Activated naive CD4-positive, alpha-beta T cell treated with anti-CD3 and anti-CD28 coated beads for 36 hours (primary cell): Measurements from ENCODE around the gene TSPAN16. TPM values are rescaled to one million over a fixed set of nuclear protein-coding genes. Genes with fewer than 3 reads are reported as not detected.
A peak's percentile ranks its signal among the peaks of the same experiment; 100 is the strongest.

Experiments used
- CTCF ChIA-PET: fragments of 350-600 bp; sonication (Branson Sonifier 250); formaldehyde crosslinking; loops from one replicate; lab custom pipeline; 2021; ENCODE audit warnings: antibody characterized with exemption; lab: Charles Lee
- DNase-seq: peaks from one replicate; pipeline ENCODE4 v3.0.0-alpha.2; 2020
- H3K27ac Mint-ChIP-seq: one replicate; pipeline ENCODE4 v1.8.0; 2021; ENCODE audit warnings: mild to moderate bottlenecking, mixed read lengths
- H3K27me3 Mint-ChIP-seq: one replicate; pipeline ENCODE4 v1.8.0; 2021; ENCODE audit warnings: low read depth, mixed read lengths
- H3K36me3 Mint-ChIP-seq: one replicate; pipeline ENCODE4 v1.8.0; 2021; ENCODE audit warnings: low read depth, mixed read lengths
- H3K4me1 Mint-ChIP-seq: one replicate; pipeline ENCODE4 v1.8.0; 2021; ENCODE audit warnings: low read depth, mixed read lengths
- H3K4me3 Mint-ChIP-seq: one replicate; pipeline ENCODE4 v1.8.0; 2021; ENCODE audit warnings: mild to moderate bottlenecking, moderate library complexity, mixed read lengths
- H3K9me3 Mint-ChIP-seq: one replicate; pipeline ENCODE4 v1.8.0; 2021; ENCODE audit warnings: mixed read lengths
- intact Hi-C: fragments of 100-400 bp; cut with micrococcal nuclease; formaldehyde crosslinking; loops from one replicate; pipeline ENCODE4 v1.15.1; 2023
- total RNA-seq, 2 experiments: library from RNA; stranded (reverse); gene quantifications; one replicate each; pipeline ENCODE4 v1.2.3, GENCODE V29; 2021

Gene TSPAN16
- not detected for total RNA-seq

GRCh38 chr19:11295665-11296245 is at the start of gene TSPAN16:
Gene TSPAN16 (plus strand): TSS chr19:11296160. CDS start chr19:11296298, 138 bp downstream.
- Mint-ChIP-seq H3K36me3 (no peaks in the 10 kb centered on the region), H3K27me3 (peaks cover 8% of the 10 kb centered on the region), H3K4me3 (no peak within 1 kb of the TSS), H3K4me1 (peaks cover 9% of the 10 kb centered on the region), H3K27ac (no peak within 1 kb of the TSS), H3K9me3 (no peaks in the 10 kb centered on the region)
- CTCF ChIA-PET, result interaction anchor here (0.5 to 0.7 kb wide), 3 partner anchors 86 to 383 kb away, joined by 3 read pairs; partner anchors contain the start of gene EPOR
- no peak for DNase-seq
- intact Hi-C loops, result no loop called here

GRCh38 chr19:11246941-11247340 is 49.0 kb upstream of the TSPAN16 start:
- no peaks in the 10 kb centered on the region for H3K9me3 Mint-ChIP-seq
- no peaks in the 10 kb centered on the region for H3K36me3 Mint-ChIP-seq
- no peak for DNase-seq
- CTCF ChIA-PET, result interaction anchor here (0.6 kb wide), 1 partner anchor 14 kb away, joined by 3 read pairs; no protein-coding TSS in a partner anchor
- H3K27ac Mint-ChIP-seq, result no peak overlapping the region
- peaks cover 5% of the 10 kb centered on the region for H3K4me1 Mint-ChIP-seq
- intact Hi-C loops, result no loop called here
- H3K4me3 Mint-ChIP-seq, result no peak overlapping the region
- peaks cover 3% of the 10 kb centered on the region for H3K27me3 Mint-ChIP-seq

- Mint-ChIP-seq H3K9me3 (no peaks in the 10 kb centered on the region), H3K36me3 (no peaks in the 10 kb centered on the region), H3K4me1 (peaks cover 5% of the 10 kb centered on the region), H3K27me3 (peaks cover 3% of the 10 kb centered on the region), H3K4me3 (no peak overlapping the region), H3K27ac (no peak overlapping the region)
- intact Hi-C loops, result no loop called here
- CTCF ChIA-PET, result no interaction called here
- DNase-seq, result no peak
Measured at GRCh38 chr19:11247391-11247790, 48.6 kb upstream of the TSPAN16 start.

- no peak for DNase-seq
- CTCF ChIA-PET, result no interaction called here
- Mint-ChIP-seq H3K27ac (no peak overlapping the region), H3K27me3 (no peaks in the 10 kb centered on the region), H3K36me3 (no peaks in the 10 kb centered on the region), H3K4me3 (no peak overlapping the region), H3K4me1 (peaks cover 5% of the 10 kb centered on the region), H3K9me3 (no peaks in the 10 kb centered on the region)
- intact Hi-C loops, result no loop called here
Measured at GRCh38 chr19:11247934-11248333, 48.0 kb upstream of the TSPAN16 start.

- H3K36me3 Mint-ChIP-seq, result no peaks in the 10 kb centered on the region
- CTCF ChIA-PET, result no interaction called here
- H3K4me3 Mint-ChIP-seq, result no peak overlapping the region
- no peaks in the 10 kb centered on the region for H3K9me3 Mint-ChIP-seq
- peaks cover under 1% of the 10 kb centered on the region for H3K4me1 Mint-ChIP-seq
- no peak overlapping the region for H3K27ac Mint-ChIP-seq
- no peak for DNase-seq
- no peaks in the 10 kb centered on the region for H3K27me3 Mint-ChIP-seq
- intact Hi-C loops, result no loop called here
Measured at GRCh38 chr19:11248852-11249251, 47.1 kb upstream of the TSPAN16 start.

- intact Hi-C loops, result no loop called here
- H3K9me3 Mint-ChIP-seq, result no peaks in the 10 kb centered on the region
- no peak for DNase-seq
- H3K36me3 Mint-ChIP-seq, result no peaks in the 10 kb centered on the region
- H3K4me3 Mint-ChIP-seq, result no peak overlapping the region
- H3K4me1 Mint-ChIP-seq, result no peaks in the 10 kb centered on the region
- no peaks in the 10 kb centered on the region for H3K27me3 Mint-ChIP-seq
- CTCF ChIA-PET, result interaction anchor here (0.7 kb wide), 1 partner anchor 9 kb away, joined by 3 read pairs; no protein-coding TSS in a partner anchor
- H3K27ac Mint-ChIP-seq, result no peak overlapping the region
Measured at GRCh38 chr19:11251217-11251616, 44.7 kb upstream of the TSPAN16 start.

GRCh38 chr19:11251650-11252314 is 44.2 kb upstream of the TSPAN16 start:
- Mint-ChIP-seq H3K27me3 (no peaks in the 10 kb centered on the region), H3K9me3 (no peaks in the 10 kb centered on the region), H3K4me1 (no peaks in the 10 kb centered on the region), H3K36me3 (no peaks in the 10 kb centered on the region), H3K27ac (no peak overlapping the region), H3K4me3 (no peak overlapping the region)
- DNase-seq, result no peak
- CTCF ChIA-PET, result interaction anchor here (0.7 kb wide), 1 partner anchor 231 kb away, joined by 3 read pairs; no protein-coding TSS in a partner anchor
- intact Hi-C loops, result no loop called here

- DNase-seq, result no peak
- Mint-ChIP-seq H3K9me3 (no peaks in the 10 kb centered on the region), H3K27ac (no peak overlapping the region), H3K36me3 (no peaks in the 10 kb centered on the region), H3K4me3 (no peak overlapping the region), H3K4me1 (no peaks in the 10 kb centered on the region), H3K27me3 (no peaks in the 10 kb centered on the region)
- CTCF ChIA-PET, result interaction anchor here (0.7 kb wide), 1 partner anchor 229 kb away, joined by 3 read pairs; no protein-coding TSS in a partner anchor
- intact Hi-C loops, result no loop called here
Measured at GRCh38 chr19:11252665-11253355, 43.1 kb upstream of the TSPAN16 start.

- DNase-seq, result no peak
- Mint-ChIP-seq H3K27ac (no peak overlapping the region), H3K4me3 (no peak overlapping the region), H3K9me3 (no peaks in the 10 kb centered on the region), H3K27me3 (no peaks in the 10 kb centered on the region), H3K36me3 (no peaks in the 10 kb centered on the region), H3K4me1 (no peaks in the 10 kb centered on the region)
- CTCF ChIA-PET, result interaction anchor here (0.6 to 1.0 kb wide), 2 partner anchors 12 to 79 kb away, joined by 3 to 4 read pairs; no protein-coding TSS in a partner anchor
- intact Hi-C loops, result loop anchor here (5.0 kb wide), 1 partner anchor 68 kb away; no protein-coding TSS in a partner anchor
Measured at GRCh38 chr19:11254666-11255065, 41.3 kb upstream of the TSPAN16 start.

GRCh38 chr19:11256189-11256588 is 39.8 kb upstream of the TSPAN16 start:
- CTCF ChIA-PET, result interaction anchor here (1.2 kb wide), 1 partner anchor 14 kb away, joined by 3 read pairs; no protein-coding TSS in a partner anchor
- H3K9me3 Mint-ChIP-seq, result no peaks in the 10 kb centered on the region
- DNase-seq, result no peak
- H3K27ac Mint-ChIP-seq, result no peak overlapping the region
- peaks cover 10% of the 10 kb centered on the region for H3K27me3 Mint-ChIP-seq
- H3K4me1 Mint-ChIP-seq, result no peaks in the 10 kb centered on the region
- no peaks in the 10 kb centered on the region for H3K36me3 Mint-ChIP-seq
- no peak overlapping the region for H3K4me3 Mint-ChIP-seq
- intact Hi-C loops, result loop anchor here (5.0 kb wide), 1 partner anchor 66 kb away; no protein-coding TSS in a partner anchor

GRCh38 chr19:11257846-11258380 is 38.0 kb upstream of the TSPAN16 start:
- H3K4me3 Mint-ChIP-seq, result no peak overlapping the region
- H3K9me3 Mint-ChIP-seq, result no peaks in the 10 kb centered on the region
- CTCF ChIA-PET, result no interaction called here
- H3K27me3 Mint-ChIP-seq, result peaks cover 15% of the 10 kb centered on the region
- intact Hi-C loops, result loop anchor here (5.0 kb wide), 1 partner anchor 64 kb away; no protein-coding TSS in a partner anchor
- DNase-seq, result no peak
- no peaks in the 10 kb centered on the region for H3K36me3 Mint-ChIP-seq
- no peak overlapping the region for H3K27ac Mint-ChIP-seq
- peaks cover under 1% of the 10 kb centered on the region for H3K4me1 Mint-ChIP-seq

- DNase-seq, result no peak
- H3K9me3 Mint-ChIP-seq, result no peaks in the 10 kb centered on the region
- no peak overlapping the region for H3K27ac Mint-ChIP-seq
- no peaks in the 10 kb centered on the region for H3K36me3 Mint-ChIP-seq
- CTCF ChIA-PET, result interaction anchor here (1.0 to 1.1 kb wide), 2 partner anchors 14 to 123 kb away, joined by 3 read pairs; no protein-coding TSS in a partner anchor
- intact Hi-C loops, result no loop called here
- peak overlapping the region; percentile 52 for H3K4me3 Mint-ChIP-seq
- H3K4me1 Mint-ChIP-seq, result peaks cover 3% of the 10 kb centered on the region
- peaks cover 37% of the 10 kb centered on the region for H3K27me3 Mint-ChIP-seq
Measured at GRCh38 chr19:11260996-11261395, 35.0 kb upstream of the TSPAN16 start.
